ENCODE measurements around the gene EVI5L.
"Not testable (repeated sequence)": the region's sequence is repeated elsewhere in the genome, so short reads cannot be mapped to it uniquely, and the experiment has no call there.

The EVI5L gene

DNA sequence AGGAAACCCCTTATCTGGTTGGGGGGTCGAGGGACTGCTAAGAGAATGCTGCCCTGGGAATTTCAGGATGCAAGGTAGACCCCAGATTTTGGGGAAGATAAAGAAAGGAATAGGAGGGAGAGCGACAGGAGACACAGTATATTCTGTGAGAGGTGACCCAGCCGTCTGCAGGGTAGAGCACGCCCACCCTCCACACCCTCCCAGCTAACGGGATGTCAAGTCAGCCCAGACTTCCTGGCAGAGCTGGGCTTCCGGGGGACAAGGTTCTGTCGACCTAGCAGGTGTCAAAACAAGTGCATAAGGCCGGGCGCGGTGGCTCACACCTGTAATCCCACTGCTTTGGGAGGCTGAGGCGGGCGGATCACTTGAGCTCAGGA lies 44.9 kb downstream of the EVI5L start:
- no peak for DNase-seq

DNA sequence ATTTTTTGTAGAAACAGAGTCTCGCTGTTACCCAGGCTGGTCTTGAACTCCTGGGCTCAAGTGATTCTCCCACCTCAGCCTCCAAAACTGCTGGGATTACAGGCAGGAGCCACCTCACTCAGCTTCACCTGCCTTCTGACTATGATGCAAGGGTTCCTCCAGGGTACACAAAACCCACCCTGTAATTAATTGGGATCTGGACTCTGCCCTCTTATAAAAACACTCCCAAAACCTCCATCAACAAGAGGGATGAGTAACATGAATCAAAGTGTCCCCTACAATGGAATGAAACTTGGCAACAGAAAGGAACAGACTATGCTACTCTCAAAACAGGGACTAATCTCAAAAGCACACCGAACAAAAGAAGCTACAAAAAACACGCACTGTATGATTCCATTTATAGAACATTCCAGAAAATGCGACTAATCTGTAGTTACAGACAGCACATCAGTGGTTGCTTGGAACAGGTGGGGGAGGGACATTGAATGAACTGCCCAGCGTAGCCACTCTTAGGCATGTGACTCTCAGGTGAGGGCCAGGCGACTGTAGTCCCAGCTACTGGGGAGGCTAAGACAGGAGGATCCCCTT lies 47.3 kb downstream of the EVI5L start:
- no peak for DNase-seq

DNA sequence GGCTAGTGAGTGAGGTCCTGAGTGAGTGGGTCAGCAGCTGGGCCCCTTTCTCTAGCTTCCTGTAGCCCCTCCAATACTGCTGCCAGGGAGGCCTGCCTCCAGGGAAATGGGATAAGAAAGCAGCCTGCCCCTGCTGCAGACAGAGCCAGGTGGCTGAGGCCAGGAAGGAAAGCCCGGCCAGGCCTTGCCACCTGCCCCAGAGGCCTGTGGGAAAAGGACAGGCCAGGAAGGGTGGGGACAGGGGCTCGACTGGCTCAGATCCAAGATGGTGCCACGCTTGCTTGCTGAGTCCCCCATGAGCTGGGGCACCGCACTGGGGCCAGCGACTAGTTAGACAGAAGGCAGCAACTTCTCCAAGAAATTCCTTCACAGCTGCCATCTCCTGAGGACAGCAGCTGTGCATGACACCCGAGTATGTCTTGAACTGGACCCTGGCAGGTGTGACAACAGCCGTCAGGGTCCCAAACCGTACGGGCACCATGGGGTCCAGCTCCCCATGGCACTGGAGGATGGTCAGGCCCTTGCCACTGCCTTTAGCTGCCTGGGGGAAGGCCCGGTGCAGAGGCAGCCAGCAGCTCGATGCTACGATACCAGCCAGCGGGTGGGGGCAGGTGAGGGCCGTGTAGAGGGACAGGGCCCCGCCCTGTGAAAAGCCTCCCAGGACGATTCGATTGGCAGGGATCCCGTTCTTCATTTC lies 49.2 kb downstream of the EVI5L start:
- DNase-seq = no peak

DNA sequence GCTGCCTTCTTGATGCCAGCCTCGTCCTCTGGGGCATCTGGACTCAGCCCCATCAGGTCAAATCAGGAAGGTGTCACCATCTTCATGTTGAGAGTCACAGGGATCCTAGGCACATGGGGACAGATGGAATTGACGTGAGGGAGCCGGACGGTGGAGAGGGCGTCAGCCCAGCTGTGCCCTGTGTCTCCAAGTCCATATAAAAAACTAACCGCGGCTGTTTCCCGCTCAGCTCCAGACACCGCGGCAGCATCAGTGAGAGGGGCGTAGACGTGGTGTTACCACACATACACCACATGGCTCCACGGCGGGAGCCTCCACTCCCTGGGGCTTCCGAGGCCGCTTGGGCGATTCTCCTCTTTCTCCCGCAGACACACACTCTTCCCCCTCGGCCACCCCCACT lies 49.8 kb downstream of the EVI5L start:
- no peak for DNase-seq

DNA sequence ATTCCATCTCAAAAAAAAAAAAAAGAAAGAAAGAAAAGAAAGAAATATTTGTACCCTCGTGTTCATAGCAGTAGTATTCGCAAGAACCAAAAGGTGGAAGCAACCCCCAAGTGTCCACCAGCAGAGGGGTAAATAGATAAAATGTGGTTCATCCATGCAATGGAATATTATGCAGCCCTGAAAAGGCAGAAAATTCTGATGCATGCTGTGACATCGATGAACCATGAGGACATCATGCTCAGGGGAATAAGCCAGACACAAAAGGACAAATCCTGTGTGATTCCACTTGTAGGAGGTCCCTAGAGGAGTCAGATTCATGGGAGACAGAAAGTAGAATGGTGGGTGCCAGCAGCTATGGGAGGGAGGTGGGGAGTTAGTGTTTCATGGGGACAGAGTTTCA lies 51.9 kb downstream of the EVI5L start:
- no peak for DNase-seq

DNA sequence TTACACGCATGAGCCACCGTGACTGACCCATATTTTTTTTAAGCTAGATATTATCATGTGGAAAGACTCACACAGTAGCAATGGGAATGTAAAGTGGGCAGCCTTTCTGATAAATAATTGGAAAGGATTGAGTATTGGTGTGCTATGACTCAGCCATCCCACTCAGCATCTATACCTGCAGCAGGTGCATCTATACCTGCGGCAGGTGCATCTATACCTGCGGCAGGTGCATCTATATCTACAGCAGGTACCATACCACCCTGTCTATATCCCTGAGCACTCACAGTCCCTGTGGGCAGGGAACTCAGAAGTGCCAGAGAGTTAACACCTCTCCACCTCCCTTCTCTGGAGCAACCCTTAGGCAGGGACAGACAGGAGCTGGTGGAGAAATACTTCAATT lies 53.1 kb downstream of the EVI5L start:
- DNase-seq = no peak

DNA sequence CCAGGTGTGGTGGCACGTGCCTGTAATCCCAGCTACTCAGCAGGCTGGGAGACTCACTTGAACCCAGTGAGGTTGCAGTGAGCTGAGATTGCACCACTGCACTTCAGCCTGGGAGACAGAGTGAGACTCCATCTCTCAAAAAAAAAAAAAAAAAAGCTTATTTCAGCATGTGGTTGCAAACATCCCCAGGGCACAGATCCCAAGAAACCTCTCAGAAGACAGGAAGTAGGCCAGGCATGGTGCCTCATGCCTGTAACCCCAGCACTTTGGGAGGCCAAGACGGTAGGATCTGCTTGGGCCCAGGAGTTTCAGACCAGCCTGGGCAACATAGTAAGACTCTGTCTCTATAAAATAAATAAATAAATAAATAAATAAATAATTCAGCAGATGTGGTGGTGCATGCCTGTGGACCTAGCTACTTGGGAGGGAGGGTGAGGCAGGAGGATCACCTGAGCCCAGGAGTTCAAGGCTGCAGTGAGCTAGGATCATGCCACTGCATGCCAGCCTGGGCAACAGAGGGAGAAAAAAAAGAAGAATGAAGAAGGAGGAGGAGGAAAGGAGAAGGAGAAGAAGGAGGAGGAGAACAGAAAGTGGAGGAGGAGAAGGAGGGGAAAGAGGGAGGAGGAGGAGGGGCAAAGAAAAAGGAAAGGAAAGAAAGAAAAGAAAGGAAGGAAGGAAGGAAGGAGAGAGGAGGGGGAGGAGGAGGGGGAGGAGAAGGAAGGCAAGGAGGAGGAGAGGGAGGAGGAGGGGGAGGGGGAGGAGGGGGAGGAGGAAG lies 54.0 kb downstream of the EVI5L start:
- no peak for DNase-seq

DNA sequence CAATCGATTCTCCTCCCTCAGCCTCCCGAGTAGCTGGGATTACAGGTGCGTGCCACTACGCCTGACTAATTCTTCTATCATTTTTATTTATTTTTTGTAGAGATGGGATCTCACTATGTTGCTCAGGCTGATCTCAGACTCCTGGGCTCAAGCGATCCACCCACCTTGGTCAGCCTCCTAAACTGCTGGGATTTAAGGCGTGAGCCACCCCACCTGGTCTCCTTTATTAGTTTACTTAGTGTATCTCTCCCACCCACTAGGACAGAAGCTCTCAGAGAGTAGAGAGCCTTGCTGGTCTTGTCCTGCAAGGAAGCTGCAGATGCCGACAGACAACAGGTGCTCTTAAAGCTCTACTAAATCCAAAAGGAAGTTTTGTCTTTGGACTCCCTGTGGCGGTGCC lies 55.8 kb downstream of the EVI5L start:
- DNase-seq = no peak

DNA sequence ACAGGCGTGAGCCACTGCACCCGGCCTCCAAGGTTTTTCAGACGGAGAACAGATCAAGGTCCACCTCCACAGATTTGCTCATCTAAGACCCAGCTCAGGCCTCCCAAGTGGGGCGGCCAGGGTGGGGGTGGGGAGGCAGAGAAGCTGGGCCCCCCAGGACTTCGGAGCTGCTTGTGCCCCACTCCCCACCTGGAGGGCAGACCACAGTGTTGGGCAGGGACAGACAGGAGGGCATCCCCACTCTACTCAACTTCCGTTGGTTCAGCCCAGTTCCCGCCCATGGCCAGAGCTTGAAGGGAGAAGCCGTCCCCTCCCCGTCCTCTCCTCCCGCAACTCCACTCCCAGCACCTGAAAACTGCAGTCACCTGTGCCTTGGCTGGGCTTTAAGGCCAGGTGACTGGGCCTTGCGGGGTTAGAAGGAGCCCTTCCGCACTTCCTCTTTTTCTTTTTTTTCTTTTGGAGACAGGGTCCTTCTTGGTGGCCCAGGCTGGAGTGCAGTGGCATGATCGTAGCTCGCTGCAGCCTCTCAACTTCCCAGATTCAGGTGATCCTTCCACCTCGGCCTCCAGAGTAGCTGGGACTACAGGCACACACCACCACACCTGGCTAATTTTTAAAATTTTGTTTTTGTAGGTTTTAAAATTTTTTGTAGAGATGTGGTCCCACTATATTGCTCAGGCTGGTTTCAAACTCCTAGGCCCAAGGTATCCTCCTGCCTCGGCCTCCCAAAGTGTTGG lies 57.6 kb downstream of the EVI5L start:
- no peak for DNase-seq

DNA sequence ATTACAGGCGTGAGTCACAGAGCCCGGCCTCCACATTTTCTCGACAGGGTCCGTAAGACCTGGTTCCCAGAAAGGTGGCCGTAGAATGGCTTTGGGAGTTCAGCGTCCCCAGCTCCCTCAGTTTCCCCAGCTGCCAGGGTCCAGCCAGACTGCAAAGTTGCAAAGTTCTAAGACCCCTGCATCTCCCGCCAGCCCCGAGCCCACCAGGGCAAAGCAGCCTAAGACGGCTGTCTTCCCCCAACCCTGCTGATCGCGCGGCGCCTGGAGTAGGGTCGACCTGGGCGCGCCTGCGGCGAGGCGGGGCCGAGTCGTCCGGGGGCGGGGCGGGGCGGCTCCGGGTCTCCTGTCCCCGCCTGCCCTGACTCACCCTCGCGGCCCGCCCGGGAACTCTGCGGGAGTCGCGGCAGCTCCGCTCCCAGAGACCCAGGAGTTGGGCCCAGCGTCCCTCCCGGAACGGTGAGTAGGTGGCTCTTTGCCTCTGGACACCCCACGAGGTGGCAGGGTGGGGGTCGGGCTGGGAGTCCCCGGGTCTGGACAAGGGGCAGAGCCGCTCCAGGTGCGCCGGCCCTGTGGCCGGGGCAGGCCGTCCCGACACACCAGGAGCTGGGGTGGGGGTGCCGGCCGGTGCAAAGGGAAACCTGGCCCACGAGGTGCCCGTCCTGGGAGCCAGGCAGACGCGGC lies 58.3 kb downstream of the EVI5L start, which contains the start of gene LRRC8E:
Gene LRRC8E, plus strand, starts transcription at position 366 of the 681 bp plus-strand sequence. CDS start 7,094 bp downstream, outside the sequence.
- DNase-seq = peak; percentile 19

DNA sequence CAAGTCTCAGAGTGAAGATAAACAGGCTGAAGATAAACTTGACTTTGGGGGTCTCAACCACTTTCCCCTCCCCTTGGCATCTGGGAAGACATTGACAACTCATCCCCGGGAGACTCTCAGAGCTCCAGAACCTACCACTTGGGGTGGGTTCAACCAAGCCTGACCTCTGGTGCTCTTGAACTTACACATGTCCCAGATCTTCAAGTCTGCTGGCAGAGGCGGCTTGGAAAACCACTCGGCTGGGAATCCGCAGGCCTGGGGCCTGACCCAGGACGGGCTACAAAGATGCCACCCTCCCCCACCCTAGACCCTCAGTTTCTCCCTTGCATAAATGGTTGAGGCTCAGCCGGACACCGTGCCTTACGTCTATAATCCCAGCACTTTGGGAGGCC lies 58.8 kb downstream of the EVI5L start:
- DNase-seq = no peak

DNA sequence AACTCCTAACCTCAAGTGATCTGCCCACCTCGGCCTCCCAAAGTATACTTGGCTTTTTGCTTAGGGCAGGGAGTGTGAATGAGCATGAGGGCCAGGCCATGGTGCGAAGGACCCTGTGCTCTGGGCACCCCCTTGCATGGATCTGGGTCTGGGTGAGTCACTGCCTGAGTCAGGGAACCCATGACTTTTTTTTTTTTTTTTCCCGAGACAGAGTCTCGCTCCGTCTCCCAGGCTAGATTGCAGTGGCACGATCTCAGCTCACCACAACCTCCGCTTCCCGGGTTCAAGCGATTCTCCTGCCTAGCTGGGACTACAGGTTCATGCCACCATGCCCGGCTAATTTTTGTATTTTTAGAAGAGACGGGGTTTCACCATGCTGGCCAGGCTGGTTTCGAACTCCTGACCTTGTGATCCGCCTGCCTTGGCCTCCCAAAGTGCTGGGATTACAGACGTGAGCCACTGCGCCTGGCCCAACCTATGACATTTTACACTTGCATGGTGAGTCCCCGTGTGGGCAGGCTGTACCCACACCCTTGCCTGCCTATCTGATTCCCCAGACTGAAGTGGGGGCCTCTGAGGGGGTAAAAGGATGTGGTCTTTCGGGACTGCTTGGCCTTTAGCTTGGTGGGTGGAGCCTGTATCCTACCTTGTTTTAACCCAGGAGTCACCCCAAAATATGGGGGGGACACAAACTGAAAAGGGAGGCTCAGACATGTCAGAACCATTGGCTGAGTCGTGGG lies 63.5 kb downstream of the EVI5L start:
- DNase-seq = not testable (repeated sequence)

DNA sequence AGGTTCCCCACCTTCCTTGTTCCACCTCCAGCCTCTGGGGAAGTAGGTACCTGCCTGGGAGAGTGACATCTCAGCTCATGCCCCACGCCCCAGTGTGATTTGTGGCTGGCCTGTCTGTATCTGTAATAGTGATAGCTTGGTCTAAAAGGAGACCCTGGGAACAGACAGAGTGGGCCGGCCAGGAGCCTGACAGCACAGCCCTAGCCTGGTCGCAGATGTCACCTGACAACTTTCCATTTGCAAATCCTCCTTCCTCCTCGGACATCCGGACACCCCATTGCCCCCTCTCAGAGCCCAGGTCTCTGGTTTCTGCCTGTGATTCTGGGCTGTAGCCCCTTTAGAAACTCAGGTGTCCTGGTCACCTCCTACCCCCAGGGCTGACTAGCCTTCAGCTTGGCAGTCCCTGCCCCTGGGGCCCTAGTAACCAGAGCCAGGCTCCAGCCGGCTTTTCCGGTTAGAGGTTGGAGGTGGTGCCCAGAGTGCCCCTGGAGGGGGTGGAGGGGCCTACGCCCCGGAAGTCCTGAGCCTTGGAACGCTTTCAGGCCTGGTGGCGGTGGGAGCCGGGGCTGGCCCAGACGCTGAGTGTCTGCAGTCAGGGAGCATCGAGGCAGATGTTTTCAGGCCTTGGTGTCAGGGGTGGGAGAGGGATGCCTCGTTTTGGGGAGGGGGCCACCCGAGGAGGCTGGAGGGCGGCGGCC lies 64.7 kb downstream of the EVI5L start:
- DNase-seq = no peak

DNA sequence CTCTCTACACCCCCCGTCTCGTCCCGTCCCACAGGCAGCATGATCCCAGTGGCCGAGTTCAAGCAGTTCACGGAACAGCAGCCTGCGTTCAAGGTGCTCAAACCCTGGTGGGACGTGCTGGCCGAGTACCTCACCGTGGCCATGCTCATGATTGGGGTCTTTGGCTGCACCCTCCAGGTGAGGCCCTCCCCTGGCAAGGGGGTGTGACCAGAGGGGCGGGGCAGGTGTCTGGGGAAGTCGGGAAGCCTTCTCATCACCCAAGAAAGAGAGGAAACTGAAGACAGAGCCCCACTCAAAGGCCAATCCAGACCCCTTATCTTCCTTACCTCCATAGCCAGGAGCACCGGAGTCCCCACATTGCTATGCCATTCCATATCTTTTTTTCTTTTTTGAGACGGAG lies 65.5 kb downstream of the EVI5L start:
- no peak for DNase-seq

DNA sequence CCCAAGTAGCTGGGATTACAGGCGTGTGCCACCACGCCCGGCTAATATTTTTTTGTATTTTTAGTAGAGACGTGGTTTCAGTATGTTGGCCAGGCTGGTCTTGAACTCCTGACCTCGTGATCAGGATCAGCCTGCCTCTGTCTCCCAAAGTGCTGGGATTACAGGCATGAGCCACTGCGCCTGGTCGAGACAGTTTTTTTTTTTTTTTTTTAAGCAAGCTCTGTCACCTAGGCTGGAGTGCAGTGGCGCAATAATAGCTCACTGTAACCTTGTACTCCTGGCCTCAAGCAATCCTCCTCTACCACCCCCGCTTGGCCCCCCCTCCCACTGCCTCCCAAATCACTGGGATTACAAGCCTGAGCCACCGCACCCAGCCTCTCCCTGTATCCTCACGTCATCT lies 67.3 kb downstream of the EVI5L start:
- DNase-seq = no peak

DNA sequence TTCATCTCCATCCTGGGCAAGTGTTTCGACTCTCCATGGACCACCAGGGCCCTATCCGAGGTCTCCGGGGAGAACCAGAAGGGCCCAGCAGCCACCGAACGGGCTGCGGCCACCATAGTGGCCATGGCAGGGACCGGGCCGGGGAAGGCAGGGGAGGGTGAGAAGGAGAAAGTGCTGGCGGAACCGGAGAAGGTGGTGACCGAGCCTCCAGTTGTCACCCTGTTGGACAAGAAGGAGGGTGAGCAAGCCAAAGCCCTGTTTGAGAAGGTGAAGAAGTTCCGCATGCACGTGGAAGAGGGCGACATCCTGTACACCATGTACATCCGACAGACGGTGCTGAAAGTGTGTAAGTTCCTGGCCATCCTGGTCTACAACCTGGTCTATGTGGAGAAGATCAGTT lies 68.9 kb downstream of the EVI5L start:
- DNase-seq = no peak

DNA sequence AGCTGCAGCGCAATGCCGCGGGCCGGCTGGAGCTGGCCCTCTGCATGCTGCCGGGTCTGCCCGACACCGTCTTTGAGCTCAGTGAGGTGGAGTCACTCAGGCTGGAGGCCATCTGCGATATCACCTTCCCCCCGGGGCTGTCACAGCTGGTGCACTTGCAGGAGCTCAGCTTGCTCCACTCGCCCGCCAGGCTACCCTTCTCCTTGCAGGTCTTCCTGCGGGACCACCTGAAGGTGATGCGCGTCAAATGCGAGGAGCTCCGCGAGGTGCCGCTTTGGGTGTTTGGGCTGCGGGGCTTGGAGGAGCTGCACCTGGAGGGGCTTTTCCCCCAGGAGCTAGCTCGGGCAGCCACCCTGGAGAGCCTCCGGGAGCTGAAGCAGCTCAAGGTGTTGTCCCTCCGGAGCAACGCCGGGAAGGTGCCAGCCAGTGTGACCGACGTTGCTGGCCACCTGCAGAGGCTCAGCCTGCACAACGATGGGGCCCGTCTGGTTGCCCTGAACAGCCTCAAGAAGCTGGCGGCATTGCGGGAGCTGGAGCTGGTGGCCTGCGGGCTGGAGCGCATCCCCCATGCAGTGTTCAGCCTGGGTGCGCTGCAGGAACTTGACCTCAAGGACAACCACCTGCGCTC lies 69.8 kb downstream of the EVI5L start:
- no peak for DNase-seq

DNA sequence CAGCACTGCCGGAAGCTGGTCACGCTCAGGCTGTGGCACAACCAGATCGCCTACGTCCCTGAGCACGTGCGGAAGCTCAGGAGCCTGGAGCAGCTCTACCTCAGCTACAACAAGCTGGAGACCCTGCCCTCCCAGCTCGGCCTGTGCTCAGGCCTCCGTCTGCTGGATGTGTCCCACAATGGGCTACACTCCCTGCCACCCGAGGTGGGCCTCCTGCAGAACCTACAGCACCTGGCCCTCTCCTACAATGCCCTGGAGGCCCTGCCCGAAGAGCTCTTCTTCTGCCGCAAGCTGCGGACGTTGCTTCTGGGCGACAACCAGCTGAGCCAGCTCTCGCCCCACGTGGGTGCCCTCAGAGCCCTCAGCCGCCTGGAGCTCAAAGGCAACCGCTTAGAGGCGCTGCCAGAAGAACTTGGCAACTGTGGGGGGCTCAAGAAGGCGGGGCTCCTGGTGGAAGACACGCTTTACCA lies 70.4 kb downstream of the EVI5L start:
- no peak for DNase-seq

DNA sequence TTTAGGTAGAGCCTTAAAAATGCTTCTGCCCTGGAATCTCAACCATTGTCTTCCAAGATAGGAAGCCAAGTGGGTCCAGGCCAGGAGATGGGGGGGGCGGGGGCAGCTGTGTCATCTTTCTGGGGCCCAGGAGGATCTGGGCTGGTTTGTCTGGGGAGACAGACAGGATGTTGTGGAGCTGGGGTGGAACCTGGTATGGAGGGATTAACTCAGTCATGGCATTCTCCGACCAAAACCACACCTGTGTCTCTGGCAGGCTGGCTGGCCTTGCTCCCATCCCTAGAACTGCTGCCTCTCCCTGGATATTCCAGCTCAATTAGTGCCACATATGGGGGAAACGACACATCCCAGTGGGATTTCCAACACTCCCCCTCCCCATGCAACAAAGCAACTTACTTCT lies 70.9 kb downstream of the EVI5L start:
- no peak for DNase-seq

DNA sequence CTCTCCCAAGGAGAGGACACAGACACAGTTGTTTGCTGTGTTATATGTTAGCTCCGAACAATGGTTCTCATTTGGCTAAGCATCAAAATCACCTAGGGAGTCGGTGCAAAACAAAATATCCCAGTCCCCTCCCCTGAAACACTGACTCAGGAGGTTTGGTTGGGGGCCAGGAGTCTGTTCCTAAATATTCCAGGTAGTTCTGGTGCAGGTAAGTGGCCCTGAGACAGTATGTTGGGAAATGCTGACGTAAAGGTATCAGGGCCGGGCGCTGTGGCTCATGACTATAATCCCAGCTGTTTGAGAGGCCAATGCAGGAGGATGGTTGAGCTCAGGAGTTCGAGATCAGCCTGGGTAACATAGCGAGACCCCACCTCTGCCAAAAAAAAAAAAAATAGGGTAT lies 71.3 kb downstream of the EVI5L start:
- DNase-seq = no peak

DNA sequence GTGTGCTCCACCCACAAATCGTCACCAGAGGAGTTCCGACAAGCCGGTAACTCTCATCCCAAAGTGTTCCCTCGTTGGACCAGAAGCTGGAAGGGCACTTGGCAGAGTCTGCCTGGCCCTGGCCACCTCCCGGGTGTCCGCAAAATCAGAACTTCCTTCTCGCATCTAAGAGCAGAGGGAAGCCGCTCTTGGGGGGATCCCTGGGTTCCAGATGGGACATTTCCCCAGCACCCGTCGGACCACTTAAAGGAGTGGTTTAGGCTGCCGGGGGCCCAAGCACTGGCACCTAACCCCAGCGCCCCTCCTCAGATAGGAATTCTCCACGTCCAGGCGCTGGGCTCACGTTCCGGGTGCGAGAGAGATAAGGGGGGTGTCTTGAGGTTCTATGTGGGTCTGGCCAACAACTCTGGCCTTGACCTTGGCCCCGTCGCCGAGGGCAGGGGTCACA lies 72.8 kb downstream of the EVI5L start:
- DNase-seq = no peak

Data from inflammatory macrophage treated with lipopolysaccharide for 4 hours (primary cell).